ENCODE data around the gene YARS1. TPM values are rescaled to one million over a fixed set of nuclear protein-coding genes. Genes with fewer than 3 reads are reported as not detected.

The YARS1 gene
- total and polyA plus RNA-seq, 2 of the 13 experiments (the other 11 are each of a cell fraction or from before 2014, with no cell fraction given) = 50.1 to 113 TPM

GRCh38 chr1:32765570-32766327 is 51.4 kb downstream of the YARS1 start:
- intact Hi-C loops (cut with micrococcal nuclease; ENCODE audit: unreplicated experiment) (no loop called here), in situ Hi-C loops (cut with HindIII; ENCODE audit: extremely low pct_ligation_motif_present, low pct_unique_long_range_greater_than_20kb) (loop anchor here (5.0 kb wide), 1 partner anchor 53 kb away; no protein-coding TSS in a partner anchor)
- ChIA-PET CTCF (ENCODE audit: low intra/inter-chr PET ratio, low total read pairs) (no interaction called here), POLR2A (no interaction called here)
- FAIRE-seq (no peak), DNase-seq (ENCODE audit: low spot score) (no peak), ATAC-seq (no peak)
- Histone ChIP-seq H3K27ac (ENCODE audit: extremely low read length, insufficient read depth, low read length) (no peak overlapping the region), H4K20me1 (ENCODE audit: insufficient read depth, low read length) (no peaks in the 10 kb centered on the region), H3K36me3 (replicated peaks in 1 of 2; ENCODE audit: control insufficient read depth in 1 of 2, insufficient read depth in 2 of 2, low read length in 2 of 2) (peaks cover 7 to 16% of the 10 kb centered on the region in 2 experiments; a peak in 3 of 5 replicates), H3K4me3 (replicated peaks in 1 of 3; ENCODE audit: insufficient read depth in 1 of 3, low read depth in 2 of 3, low read length in 3 of 3) (no peak overlapping the region), H3K4me2 (ENCODE audit: low read depth, low read length) (no peak overlapping the region), H3K9me3 (ENCODE audit: low read length) (no peaks in the 10 kb centered on the region), H3K79me2 (ENCODE audit: insufficient read depth, low read length) (peaks cover 18% of the 10 kb centered on the region), H3K27me3 (ENCODE audit: control insufficient read depth in 1 of 2, insufficient read depth in 2 of 2, low read length in 2 of 2) (no peaks in the 10 kb centered on the region), H3K9ac (ENCODE audit: insufficient read depth, low read depth, low read length) (no peak overlapping the region), H3K4me1 (ENCODE audit: insufficient read depth, low read length) (peaks cover 35% of the 10 kb centered on the region), H2AFZ (ENCODE audit: low read length) (no peak overlapping the region)
- no TSS peak for BruUV-seq (replicated peaks)
- WGBS (ENCODE audit: low lambda C conversion rate) = 93% methylated on average over 13 of the region's 27 CpGs
- TF ChIP-seq GPBP1L1 (CRISPR knock-in tag; IDR thresholded peaks at IDR 0.05) (no peak), ZNF3 (CRISPR knock-in tag; IDR thresholded peaks at IDR 0.05) (no peak), ZNF224 (CRISPR knock-in tag; IDR thresholded peaks at IDR 0.05) (no peak), MATR3 (CRISPR knock-in tag; IDR thresholded peaks at IDR 0.05) (no peak), EEA1 (CRISPR knock-in tag; IDR thresholded peaks at IDR 0.05; ENCODE audit: borderline replicate concordance) (no peak), CAMTA2 (CRISPR knock-in tag; IDR thresholded peaks at IDR 0.05; ENCODE audit: borderline replicate concordance) (no peak), ZNF318 (CRISPR knock-in tag; IDR thresholded peaks at IDR 0.05) (no peak), ZNF782 (CRISPR knock-in tag; IDR thresholded peaks at IDR 0.05; ENCODE audit: borderline replicate concordance) (no peak), ZNF598 (CRISPR knock-in tag; IDR thresholded peaks at IDR 0.05; ENCODE audit: borderline replicate concordance) (no peak), GPN1 (CRISPR knock-in tag; IDR thresholded peaks at IDR 0.05; ENCODE audit: borderline replicate concordance) (no peak), SP2 (CRISPR knock-in tag; IDR thresholded peaks at IDR 0.05) (no peak), HHEX (CRISPR knock-in tag; IDR thresholded peaks at IDR 0.05) (no peak)

All from HepG2 (cell line).